Kidney (tissue), 14 donors: ENCODE data around the gene MED20. TPM values are rescaled to one million over a fixed set of nuclear protein-coding genes. Genes with fewer than 3 reads are reported as not detected.

Source experiments
- DNase-seq, 5 donors: peaks; one replicate each; pipeline ENCODE4 v3.0.0-alpha.2; 2013 to 2020
- FAIRE-seq: peaks from 2 replicates; lab custom pipeline; 2012; peaks lifted over from hg19 to GRCh38; lab: Jason Lieb, UNC
- H3K27ac ChIP-seq, 2 donors: one replicate each; pipeline ENCODE4 v1.7.0; 2013; ENCODE audit warnings: low read depth in 2 of 2, low read length in 2 of 2, inconsistent platforms in 1 of 2
- H3K27me3 ChIP-seq: one replicate; pipeline ENCODE4 v1.7.1; 2013; ENCODE audit warnings: low read length, inconsistent platforms; ENCODE audit not compliant: control insufficient read depth, insufficient read depth
- H3K36me3 ChIP-seq, 3 donors: one replicate each; pipeline versions ENCODE4 v1.7.0 to v1.7.1; 2013; ENCODE audit warnings: low read length in 3 of 3, control low read depth in 1 of 3, inconsistent platforms in 1 of 3; ENCODE audit not compliant: insufficient read depth in 3 of 3, control insufficient read depth in 2 of 3
- H3K4me1 ChIP-seq, 3 donors: one replicate each; pipeline versions ENCODE4 v1.7.0 to v1.7.1; 2013; ENCODE audit warnings: low read length in 3 of 3, inconsistent platforms in 1 of 3, low read depth in 1 of 3; ENCODE audit not compliant: control insufficient read depth in 2 of 3, insufficient read depth in 2 of 3
- H3K4me3 ChIP-seq, 3 donors: one replicate each; pipeline versions ENCODE4 v1.7.0 to v1.8.1; 2013; ENCODE audit warnings: low read length in 3 of 3, control low read depth in 1 of 3, inconsistent platforms in 1 of 3
- H3K9ac ChIP-seq, 3 donors: one replicate each; pipeline versions ENCODE4 v1.7.0 to v1.7.1; 2013; ENCODE audit warnings: low read length in 3 of 3, control low read depth in 1 of 3, inconsistent platforms in 1 of 3
- H3K9me3 ChIP-seq, 3 donors: one replicate each; pipeline versions ENCODE4 v1.7.0 to v1.7.1; 2013; ENCODE audit warnings: low read length in 3 of 3, control low read depth in 1 of 3, inconsistent platforms in 1 of 3; ENCODE audit not compliant: control insufficient read depth in 2 of 3, insufficient read depth in 1 of 3
- intact Hi-C: fragments of 100-400 bp; cut with DNase I; formaldehyde crosslinking; loops from one replicate; pipeline ENCODE4 v1.11.1; 2022
- polyA plus RNA-seq: library from polyadenylated mRNA; stranded (reverse); fragments of 350-450 nt; fragmentation: Illumina TruSeq; extraction: RNeasy Lipid Tissue Mini Kit (QIAGEN cat#74804); gene quantifications from one replicate; pipeline ENCODE4 v1.2.3, GENCODE V29; 2014; ENCODE audit warnings: low read depth, low replicate concordance; ENCODE audit not compliant: insufficient read depth
- total RNA-seq: library from RNA; stranded (reverse); fragmentation: NEBNext Ultra II Directional; extraction: Animal tissue kit (Norgen Biotek cat#: 25700); gene quantifications from one replicate; pipeline ENCODE4 v1.2.1, GENCODE V29; 2021
- TF ChIP-seq, protein P1 (sequence below): IDR thresholded peaks from 3 replicates; pipeline ENCODE4 v1.5.1; 2012; ENCODE audit warnings: mild to moderate bottlenecking, moderate library complexity, borderline replicate concordance; ENCODE audit not compliant: insufficient read depth; ENCODE audit errors: extremely low read depth
- donor health status: control.
- donor health status: control.
- donor health status: control.
- donor health status: control.
- donor health status: control.
- donor health status: DM: yes; HTN: yes; CAD: no.
- donor health status: Normal renal cell carcinoma (clear cell type).

The MED20 gene
- total and polyA plus RNA-seq, 2 donors from 2014 or later: 15.1 to 22.0 TPM

DNA sequence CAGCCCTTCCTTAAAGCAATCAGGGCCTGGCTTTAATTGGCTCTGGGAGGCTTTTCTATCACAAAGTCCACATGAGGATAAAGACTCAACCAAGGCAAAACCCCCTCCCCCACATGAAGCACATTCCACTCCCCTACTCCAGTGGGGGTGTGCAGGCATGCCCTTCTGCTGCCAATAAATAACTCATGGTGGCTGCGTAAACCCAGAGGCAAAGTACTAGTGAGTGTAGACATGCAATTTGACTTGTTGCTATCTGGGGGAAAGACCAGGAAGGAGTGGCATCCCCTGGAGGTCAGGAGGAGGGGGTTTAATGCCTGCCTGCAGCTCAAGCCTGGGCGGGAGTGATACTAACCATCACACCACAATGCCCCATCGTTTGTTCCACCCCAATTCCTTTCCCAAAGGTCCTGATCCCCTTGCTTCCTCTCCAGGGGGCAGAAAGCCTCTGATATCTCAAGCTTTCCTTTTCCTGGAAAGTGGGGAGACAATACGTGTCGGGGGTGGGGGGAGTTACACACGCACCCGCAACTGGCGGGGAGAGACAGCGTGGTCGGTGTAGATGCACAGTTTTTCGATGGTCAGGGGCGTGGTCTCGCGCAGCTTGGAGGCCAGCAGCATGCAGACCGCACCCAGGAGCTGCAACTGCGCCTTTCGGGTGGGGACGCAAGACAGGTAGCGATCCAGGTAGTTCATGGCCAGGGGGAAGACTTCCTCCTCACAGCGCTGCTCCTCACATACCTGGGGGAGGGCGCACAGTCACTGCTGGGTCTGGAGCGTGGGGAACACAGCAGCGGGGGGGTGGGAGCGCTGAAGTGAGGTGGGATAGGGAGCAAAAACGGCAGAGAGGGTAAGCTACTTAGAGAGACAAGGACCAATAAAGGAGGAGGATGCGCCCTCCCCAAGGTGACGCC, 19.2 kb upstream of the MED20 start:
- DNase-seq: peak in 4 of 5 donors; percentile 68 to 85 (median 74)
- TF ChIP-seq, protein P1, sequence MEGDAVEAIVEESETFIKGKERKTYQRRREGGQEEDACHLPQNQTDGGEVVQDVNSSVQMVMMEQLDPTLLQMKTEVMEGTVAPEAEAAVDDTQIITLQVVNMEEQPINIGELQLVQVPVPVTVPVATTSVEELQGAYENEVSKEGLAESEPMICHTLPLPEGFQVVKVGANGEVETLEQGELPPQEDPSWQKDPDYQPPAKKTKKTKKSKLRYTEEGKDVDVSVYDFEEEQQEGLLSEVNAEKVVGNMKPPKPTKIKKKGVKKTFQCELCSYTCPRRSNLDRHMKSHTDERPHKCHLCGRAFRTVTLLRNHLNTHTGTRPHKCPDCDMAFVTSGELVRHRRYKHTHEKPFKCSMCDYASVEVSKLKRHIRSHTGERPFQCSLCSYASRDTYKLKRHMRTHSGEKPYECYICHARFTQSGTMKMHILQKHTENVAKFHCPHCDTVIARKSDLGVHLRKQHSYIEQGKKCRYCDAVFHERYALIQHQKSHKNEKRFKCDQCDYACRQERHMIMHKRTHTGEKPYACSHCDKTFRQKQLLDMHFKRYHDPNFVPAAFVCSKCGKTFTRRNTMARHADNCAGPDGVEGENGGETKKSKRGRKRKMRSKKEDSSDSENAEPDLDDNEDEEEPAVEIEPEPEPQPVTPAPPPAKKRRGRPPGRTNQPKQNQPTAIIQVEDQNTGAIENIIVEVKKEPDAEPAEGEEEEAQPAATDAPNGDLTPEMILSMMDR: no peak
- Histone ChIP-seq H3K27ac (peak overlapping the region; percentile 21 to 55), H3K9ac (peak overlapping the region; percentile 36 to 68 (median 48)), H3K4me1 (peaks cover 8 to 24% (median 9%) of the 10 kb centered on the region in 3 donors), H3K4me3 (peak overlapping the region; percentile 68 to 85 (median 76)), H3K27me3 (no peaks in the 10 kb centered on the region), H3K9me3 (no peaks in the 10 kb centered on the region), H3K36me3 (peaks cover 0 to 14% (median 2%) of the 10 kb centered on the region in 3 donors)
- intact Hi-C loops: loop anchor here (10.0 kb wide), 1 partner anchor 105 kb away; no protein-coding TSS in a partner anchor
- no peak for FAIRE-seq

DNA sequence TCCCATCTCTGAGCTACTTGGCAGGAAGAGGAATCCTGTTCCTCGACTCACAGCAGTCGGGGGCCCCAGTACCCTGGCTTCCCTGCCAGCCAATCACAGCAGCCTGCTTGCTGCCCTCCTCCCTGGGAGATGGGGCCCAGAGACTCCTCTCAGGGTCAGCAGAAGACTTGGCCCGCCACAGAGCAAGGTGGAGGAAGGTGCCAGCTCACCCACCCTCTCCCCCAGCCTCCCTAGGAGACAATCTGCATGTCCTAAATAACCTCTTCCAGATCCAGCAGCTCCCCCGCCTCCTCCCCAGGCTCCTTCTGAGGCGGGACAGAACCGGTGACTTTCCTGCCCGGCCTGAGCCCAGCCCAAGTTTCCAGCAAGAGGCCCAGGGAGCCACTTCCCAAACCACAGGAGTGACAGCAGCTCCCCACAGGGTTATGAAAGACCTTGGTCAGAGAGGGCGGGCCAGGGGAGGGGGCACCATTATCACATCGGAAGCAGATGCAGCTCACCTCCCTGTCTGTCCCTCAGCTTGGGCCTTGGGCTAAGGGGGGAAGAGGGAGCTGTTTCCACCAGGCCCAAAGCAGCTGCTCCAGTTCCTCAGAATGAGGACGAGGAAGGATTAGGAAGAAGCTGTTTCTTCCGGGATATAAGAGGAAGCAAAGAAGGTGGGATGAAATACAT, 18.4 kb upstream of the MED20 start:
- Histone ChIP-seq H3K4me3 (no peak overlapping the region), H3K9ac (no peak overlapping the region), H3K9me3 (no peaks in the 10 kb centered on the region), H3K27ac (no peak overlapping the region), H3K27me3 (no peaks in the 10 kb centered on the region), H3K4me1 (peaks cover 8 to 24% (median 9%) of the 10 kb centered on the region in 3 donors), H3K36me3 (peaks cover under 1 to 21% (median 6%) of the 10 kb centered on the region in 3 donors)
- FAIRE-seq: no peak
- intact Hi-C loops: loop anchor here (10.0 kb wide), 1 partner anchor 105 kb away; no protein-coding TSS in a partner anchor
- TF ChIP-seq, protein P1: no peak
- DNase-seq: peak in 3 of 5 donors; percentile 3 to 55 (median 21)

GRCh38 chr6:41938590-41939175, 17.7 kb upstream of the MED20 start:
- no peak for FAIRE-seq
- DNase-seq: no peak
- Histone ChIP-seq H3K4me3 (no peak overlapping the region), H3K9ac (no peak overlapping the region), H3K27me3 (no peaks in the 10 kb centered on the region), H3K36me3 (peaks cover 3 to 25% (median 10%) of the 10 kb centered on the region in 3 donors), H3K9me3 (no peaks in the 10 kb centered on the region), H3K4me1 (peaks cover 8 to 24% (median 9%) of the 10 kb centered on the region in 3 donors), H3K27ac (no peak overlapping the region)
- TF ChIP-seq, protein P1: no peak
- intact Hi-C loops: loop anchor here (10.0 kb wide), 1 partner anchor 106 kb away; no protein-coding TSS in a partner anchor
